Bronchial epithelial cell (primary cell): ENCODE measurements around the gene ETFRF1. TPM values are rescaled to one million over a fixed set of nuclear protein-coding genes. Genes with fewer than 3 reads are reported as not detected.

Source experiments
- DNase-seq: peaks from one replicate; pipeline ENCODE4 v3.0.0-alpha.2; 2010; ENCODE audit warnings: low read depth
- FAIRE-seq: peaks from 2 replicates; lab custom pipeline; 2011; peaks lifted over from hg19 to GRCh38; lab: Jason Lieb, UNC
- H3K27me3 ChIP-seq: 2 replicates; pipeline ENCODE4 v1.5.1; 2011; ENCODE audit warnings: low read length; ENCODE audit not compliant: control insufficient read depth, insufficient read depth
- H3K36me3 ChIP-seq: 2 replicates; pipeline ENCODE4 v1.5.1; 2011; ENCODE audit warnings: low read length; ENCODE audit not compliant: control insufficient read depth, insufficient read depth
- H3K4me3 ChIP-seq: 2 replicates; pipeline ENCODE4 v1.5.1; 2011; ENCODE audit warnings: mild to moderate bottlenecking, low read depth, low read length, control low read depth
- total RNA-seq: library from RNA; depleted of rRNA; stranded (reverse); fragments of >200 nt; gene quantifications from 2 replicates; pipeline ENCODE4 v1.2.1, GENCODE V29; 2014
- TF ChIP-seq, protein P1 (sequence below): IDR thresholded peaks from 2 replicates; pipeline ENCODE4 v1.5.1; 2011; ENCODE audit warnings: mild to moderate bottlenecking, moderate library complexity, low read length, control low read depth, inconsistent platforms; ENCODE audit not compliant: insufficient read depth, severe bottlenecking

The ETFRF1 gene
- total RNA-seq, 1 donor from 2014 or later = 7.9 TPM

DNA sequence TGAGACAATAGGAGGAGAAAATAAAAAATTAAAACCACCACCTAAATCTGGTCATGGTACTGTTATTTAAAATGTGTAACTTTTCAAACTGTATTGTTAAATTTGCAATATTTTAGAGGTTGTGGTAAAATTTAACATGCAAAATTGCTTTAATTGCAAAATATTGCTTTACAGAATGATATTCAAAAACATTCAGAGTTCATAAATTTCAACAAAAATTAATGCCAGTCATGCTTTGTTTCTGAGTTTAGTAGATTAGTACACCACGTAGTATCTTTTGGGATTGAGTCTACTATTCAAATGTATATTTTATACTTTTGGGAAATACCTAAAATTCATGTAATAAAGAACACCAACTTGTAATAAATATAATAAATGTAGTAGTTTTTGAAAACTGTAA lies 18.3 kb downstream of the ETFRF1 start:
- DNase-seq (no peak), FAIRE-seq (no peak)
- TF ChIP-seq, protein P1, sequence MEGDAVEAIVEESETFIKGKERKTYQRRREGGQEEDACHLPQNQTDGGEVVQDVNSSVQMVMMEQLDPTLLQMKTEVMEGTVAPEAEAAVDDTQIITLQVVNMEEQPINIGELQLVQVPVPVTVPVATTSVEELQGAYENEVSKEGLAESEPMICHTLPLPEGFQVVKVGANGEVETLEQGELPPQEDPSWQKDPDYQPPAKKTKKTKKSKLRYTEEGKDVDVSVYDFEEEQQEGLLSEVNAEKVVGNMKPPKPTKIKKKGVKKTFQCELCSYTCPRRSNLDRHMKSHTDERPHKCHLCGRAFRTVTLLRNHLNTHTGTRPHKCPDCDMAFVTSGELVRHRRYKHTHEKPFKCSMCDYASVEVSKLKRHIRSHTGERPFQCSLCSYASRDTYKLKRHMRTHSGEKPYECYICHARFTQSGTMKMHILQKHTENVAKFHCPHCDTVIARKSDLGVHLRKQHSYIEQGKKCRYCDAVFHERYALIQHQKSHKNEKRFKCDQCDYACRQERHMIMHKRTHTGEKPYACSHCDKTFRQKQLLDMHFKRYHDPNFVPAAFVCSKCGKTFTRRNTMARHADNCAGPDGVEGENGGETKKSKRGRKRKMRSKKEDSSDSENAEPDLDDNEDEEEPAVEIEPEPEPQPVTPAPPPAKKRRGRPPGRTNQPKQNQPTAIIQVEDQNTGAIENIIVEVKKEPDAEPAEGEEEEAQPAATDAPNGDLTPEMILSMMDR = no peak
- no peaks in the 10 kb centered on the region for H3K27me3 ChIP-seq
- H3K36me3 ChIP-seq = peaks cover 1% of the 10 kb centered on the region
- H3K4me3 ChIP-seq = no peak overlapping the region

DNA sequence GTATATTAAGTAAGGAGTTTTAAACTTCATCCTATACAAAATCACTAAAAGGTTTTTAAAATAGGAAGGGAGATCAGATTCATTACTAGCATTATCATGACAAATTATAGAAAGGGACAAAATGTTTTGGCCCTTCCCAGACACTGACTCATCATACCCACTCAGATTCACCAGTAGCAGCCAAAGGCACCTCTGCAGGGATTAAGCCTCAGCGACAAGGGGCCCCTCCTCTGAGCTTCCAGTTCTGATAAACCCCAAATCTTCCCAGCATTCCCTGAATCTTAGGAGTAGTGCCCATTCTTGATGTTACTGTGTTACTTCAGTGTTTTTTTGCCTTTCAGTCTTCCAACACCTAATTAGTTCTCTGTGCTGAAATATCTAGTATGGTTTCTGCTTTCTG lies 41.2 kb downstream of the ETFRF1 start:
- TF ChIP-seq, protein P1 = no peak
- no peak overlapping the region for H3K4me3 ChIP-seq
- H3K27me3 ChIP-seq = no peaks in the 10 kb centered on the region
- no peaks in the 10 kb centered on the region for H3K36me3 ChIP-seq
- DNase-seq = no peak
- FAIRE-seq = no peak

DNA sequence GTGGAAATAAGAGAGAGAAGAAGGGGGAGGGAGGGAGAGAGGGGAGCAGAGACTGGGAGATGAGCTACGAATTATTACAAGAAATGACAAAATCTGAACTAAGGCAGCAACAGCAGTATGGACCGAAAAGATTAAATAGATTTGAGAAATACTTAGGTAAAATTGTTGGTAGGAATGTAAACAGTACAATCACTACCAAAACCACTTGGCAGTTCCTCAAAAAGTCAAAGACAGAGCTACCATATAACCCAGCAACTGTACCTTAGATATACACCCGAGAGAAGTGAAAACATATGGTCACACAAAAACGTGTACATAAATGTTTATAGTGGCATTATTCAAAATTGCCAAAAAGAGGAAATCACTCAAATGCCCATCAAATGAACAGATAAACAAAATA lies 41.6 kb downstream of the ETFRF1 start:
- no peak for FAIRE-seq

DNA sequence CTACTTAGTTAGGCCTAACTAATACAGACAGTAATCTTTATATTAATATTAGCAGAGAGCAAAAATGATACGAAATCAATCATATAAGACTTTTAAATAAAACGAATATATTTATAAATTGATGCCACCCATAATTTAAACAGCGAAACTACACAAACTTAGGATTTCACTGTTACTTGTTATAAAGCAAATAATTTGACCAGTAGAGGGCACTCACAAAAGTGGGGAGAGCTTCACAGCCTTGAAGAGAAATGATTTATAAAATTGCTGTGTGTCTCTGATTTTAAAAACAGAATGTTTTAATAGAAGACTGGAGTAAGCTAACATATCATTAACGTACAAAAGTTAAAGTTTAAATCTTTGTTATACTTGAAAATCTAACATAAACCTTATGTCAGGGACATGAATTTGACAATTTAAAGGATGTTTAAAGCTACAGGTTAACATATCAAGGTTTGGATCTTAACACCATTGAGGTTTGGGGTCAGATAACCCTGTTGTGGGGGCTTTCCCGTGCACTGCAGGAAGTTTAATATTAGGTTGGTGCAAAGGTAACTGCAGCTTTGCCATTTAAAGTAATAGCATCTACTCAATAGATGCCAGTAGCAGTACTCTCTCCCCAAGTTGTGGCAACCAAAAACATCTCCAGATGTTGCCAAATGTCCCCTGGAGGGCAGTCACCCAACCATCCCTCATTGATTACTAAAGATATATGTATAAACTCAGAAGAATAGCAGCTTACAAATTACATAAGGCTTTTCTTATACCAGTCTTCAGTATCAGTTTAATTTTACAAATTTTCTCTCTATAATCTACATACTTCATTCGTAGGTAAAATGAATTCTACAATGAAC lies 46.4 kb downstream of the ETFRF1 start:
- Histone ChIP-seq H3K4me3 (no peak overlapping the region), H3K36me3 (no peaks in the 10 kb centered on the region), H3K27me3 (no peaks in the 10 kb centered on the region)
- DNase-seq = peak; percentile 56
- no peak for FAIRE-seq
- TF ChIP-seq, protein P1 = peak; percentile 39

More for the DNA sequence above, 41.6 kb downstream of the ETFRF1 start:
- TF ChIP-seq, protein P1 = no peak
- no peak for DNase-seq
- Histone ChIP-seq H3K27me3 (no peaks in the 10 kb centered on the region), H3K36me3 (no peaks in the 10 kb centered on the region), H3K4me3 (no peak overlapping the region)

DNA sequence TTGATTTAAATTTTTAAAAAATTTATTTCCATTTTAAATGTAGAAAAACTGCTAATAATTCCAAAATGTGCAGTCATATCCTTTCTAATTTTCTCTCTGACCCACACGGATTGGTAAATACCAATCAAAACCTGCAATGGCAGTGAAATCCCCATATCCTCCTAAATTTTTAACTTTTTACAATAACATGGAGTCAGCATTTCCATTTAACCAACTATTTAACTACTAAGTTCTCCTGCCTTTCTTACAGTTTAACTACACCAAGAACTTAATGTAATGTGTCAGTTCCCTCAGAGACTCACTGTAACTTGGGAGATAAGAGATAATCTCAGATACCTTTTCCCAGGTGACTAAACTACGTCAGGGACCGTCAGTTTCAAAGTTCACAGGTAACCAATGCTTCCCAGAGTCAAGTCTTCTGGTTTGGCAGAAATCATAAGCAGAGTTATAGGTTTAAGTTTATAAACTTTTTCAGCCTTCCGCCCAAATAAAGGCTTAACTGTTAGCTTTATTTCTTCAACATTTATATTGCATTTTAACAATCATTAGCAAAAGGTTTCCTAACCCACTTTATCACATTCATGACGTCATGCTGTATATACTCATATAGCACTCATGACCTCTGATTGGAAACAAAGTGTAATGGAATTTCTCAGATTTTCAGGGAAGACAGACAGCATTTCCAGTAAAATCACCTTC lies 48.1 kb downstream of the ETFRF1 start:
- peak; percentile 27 for DNase-seq
- Histone ChIP-seq H3K4me3 (no peak overlapping the region), H3K36me3 (no peaks in the 10 kb centered on the region), H3K27me3 (no peaks in the 10 kb centered on the region)
- TF ChIP-seq, protein P1 = no peak
- FAIRE-seq = no peak
